Chondrocyte (in vitro differentiated cells): ENCODE results near the gene USP1. TPM values are rescaled to one million over a fixed set of nuclear protein-coding genes. Genes with fewer than 3 reads are reported as not detected.

ENCODE experiments used
- DNase-seq: peaks from one replicate; pipeline ENCODE4 v3.0.0; 2021; ENCODE audit warnings: mixed read lengths, low spot score
- H3K27ac Mint-ChIP-seq: one replicate; pipeline ENCODE4 v1.8.0; 2021; ENCODE audit warnings: mild to moderate bottlenecking, moderate library complexity, mixed read lengths; ENCODE audit not compliant: unreplicated experiment
- H3K27me3 Mint-ChIP-seq: 2 replicates; pipeline ENCODE4 v1.8.0; 2021; ENCODE audit warnings: low read depth, mixed read lengths
- H3K36me3 Mint-ChIP-seq: 2 replicates; pipeline ENCODE4 v1.8.0; 2021; ENCODE audit warnings: low read depth, mixed read lengths
- H3K4me1 Mint-ChIP-seq: 2 replicates; pipeline ENCODE4 v1.8.0; 2021; ENCODE audit warnings: low read depth, mild to moderate bottlenecking, mixed read lengths
- H3K4me3 Mint-ChIP-seq: one replicate; pipeline ENCODE4 v1.8.0; 2021; ENCODE audit warnings: mild to moderate bottlenecking, moderate library complexity, mixed read lengths; ENCODE audit not compliant: unreplicated experiment
- H3K9me3 Mint-ChIP-seq: 2 replicates; pipeline ENCODE4 v1.8.0; 2021; ENCODE audit warnings: low read depth, mixed read lengths
- CTCF ChIP-seq: fragments of 200-600 bp; sonication (generic); IDR thresholded peaks from 2 replicates; pipeline ENCODE4 v1.5.0; 2021; ENCODE audit warnings: antibody characterized with exemption, mild to moderate bottlenecking, moderate library complexity
- total RNA-seq: library from RNA; stranded (reverse); gene quantifications from 3 replicates; pipeline ENCODE4 v1.2.1, GENCODE V29; 2021

The USP1 gene
- total RNA-seq, 1 donor from 2014 or later, result 21.9 TPM

- H3K4me3 Mint-ChIP-seq, result no peak overlapping the region
- H3K9me3 Mint-ChIP-seq, result no peaks in the 10 kb centered on the region
- H3K27me3 Mint-ChIP-seq, result no peaks in the 10 kb centered on the region
- TF ChIP-seq CTCF, result no peak
- no peak for DNase-seq
- peaks cover 6% of the 10 kb centered on the region for H3K4me1 Mint-ChIP-seq
- H3K36me3 Mint-ChIP-seq, result no peaks in the 10 kb centered on the region
- no peak overlapping the region for H3K27ac Mint-ChIP-seq
Measured at GRCh38 chr1:62425041-62425440, 11.8 kb upstream of the USP1 start.

- DNase-seq, result no peak
- H3K27ac Mint-ChIP-seq, result no peak overlapping the region
- TF ChIP-seq CTCF, result no peak
- H3K27me3 Mint-ChIP-seq, result no peaks in the 10 kb centered on the region
- no peaks in the 10 kb centered on the region for H3K36me3 Mint-ChIP-seq
- H3K4me3 Mint-ChIP-seq, result no peak overlapping the region
- H3K4me1 Mint-ChIP-seq, result peaks cover 6% of the 10 kb centered on the region
- no peaks in the 10 kb centered on the region for H3K9me3 Mint-ChIP-seq
Measured at GRCh38 chr1:62426237-62426636, 10.6 kb upstream of the USP1 start.

GRCh38 chr1:62426794-62427193 is 10.1 kb upstream of the USP1 start:
- Mint-ChIP-seq H3K4me1 (peaks cover 6% of the 10 kb centered on the region), H3K36me3 (no peaks in the 10 kb centered on the region), H3K27me3 (no peaks in the 10 kb centered on the region), H3K9me3 (no peaks in the 10 kb centered on the region), H3K4me3 (no peak overlapping the region), H3K27ac (no peak overlapping the region)
- no peak for TF ChIP-seq CTCF
- no peak for DNase-seq

- TF ChIP-seq CTCF, result no peak
- Mint-ChIP-seq H3K36me3 (no peaks in the 10 kb centered on the region), H3K27me3 (no peaks in the 10 kb centered on the region), H3K9me3 (no peaks in the 10 kb centered on the region), H3K4me1 (peaks cover 6% of the 10 kb centered on the region), H3K27ac (no peak overlapping the region), H3K4me3 (no peak overlapping the region)
- no peak for DNase-seq
Measured at GRCh38 chr1:62428351-62428750, 8.5 kb upstream of the USP1 start.

GRCh38 chr1:62429581-62429980 is 7.3 kb upstream of the USP1 start:
- no peak for DNase-seq
- no peak for TF ChIP-seq CTCF
- Mint-ChIP-seq H3K4me3 (no peak overlapping the region), H3K4me1 (peaks cover 3% of the 10 kb centered on the region), H3K9me3 (no peaks in the 10 kb centered on the region), H3K36me3 (no peaks in the 10 kb centered on the region), H3K27me3 (no peaks in the 10 kb centered on the region), H3K27ac (no peak overlapping the region)
